ENCODE data around the gene MTHFSD.

MTHFSD gene

DNA sequence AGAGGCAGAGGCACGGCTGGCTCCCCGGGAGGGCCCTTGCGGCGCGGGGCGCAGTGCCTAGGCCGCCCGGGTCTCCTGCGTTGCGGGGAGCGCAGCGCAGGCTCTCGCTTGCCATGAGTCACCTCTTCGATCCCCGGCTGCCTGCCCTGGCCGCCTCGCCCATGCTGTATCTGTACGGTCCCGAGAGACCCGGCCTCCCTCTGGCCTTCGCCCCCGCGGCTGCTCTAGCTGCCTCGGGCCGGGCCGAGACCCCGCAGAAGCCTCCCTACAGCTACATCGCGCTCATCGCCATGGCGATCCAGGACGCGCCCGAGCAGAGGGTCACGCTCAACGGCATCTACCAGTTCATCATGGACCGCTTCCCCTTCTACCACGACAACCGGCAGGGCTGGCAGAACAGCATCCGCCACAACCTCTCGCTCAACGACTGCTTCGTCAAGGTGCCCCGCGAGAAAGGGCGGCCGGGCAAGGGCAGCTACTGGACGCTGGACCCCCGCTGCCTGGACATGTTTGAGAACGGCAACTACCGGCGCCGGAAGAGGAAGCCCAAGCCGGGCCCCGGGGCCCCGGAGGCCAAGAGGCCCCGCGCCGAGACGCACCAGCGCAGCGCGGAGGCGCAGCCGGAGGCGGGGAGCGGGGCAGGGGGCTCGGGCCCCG is 23.7 kb upstream of the MTHFSD start:
- TF ChIP-seq ZBTB7A (IDR thresholded peaks at IDR 0.05; ENCODE audit: low read depth): no peak
- TF ChIP-seq FOXM1 (IDR thresholded peaks at IDR 0.05; ENCODE audit: borderline replicate concordance, low read depth): no peak

GRCh38 chr16:86578061-86578599 is 23.1 kb upstream of the MTHFSD start, which contains the start of gene FOXL1:
Gene FOXL1 (plus strand): TSS chr16:86578549. CDS start chr16:86578724, 175 bp downstream.
- TF ChIP-seq YY1 (IDR thresholded peaks at IDR 0.05; ENCODE audit: low read depth) (no peak), TAF1 (IDR thresholded peaks at IDR 0.05; ENCODE audit: low read depth) (no peak), CREB1 (IDR thresholded peaks at IDR 0.05; ENCODE audit: low read depth) (no peak), TCF12 (IDR thresholded peaks at IDR 0.05; ENCODE audit: low read depth) (no peak), TEAD4 (IDR thresholded peaks at IDR 0.05) (no peak), EGR1 (IDR thresholded peaks at IDR 0.05) (no peak), EP300 (IDR thresholded peaks at IDR 0.05; ENCODE audit: borderline replicate concordance) (no peak), FOXM1 (IDR thresholded peaks at IDR 0.05; ENCODE audit: borderline replicate concordance, low read depth) (no peak), CEBPB (IDR thresholded peaks at IDR 0.05) (no peak), NFIC (IDR thresholded peaks at IDR 0.05) (no peak), REST (IDR thresholded peaks at IDR 0.05; ENCODE audit: low read depth) (no peak), RAD21 (IDR thresholded peaks at IDR 0.05; ENCODE audit: low read depth) (no peak), ZBTB7A (IDR thresholded peaks at IDR 0.05; ENCODE audit: low read depth) (no peak)
- TF ChIP-seq, protein P1, sequence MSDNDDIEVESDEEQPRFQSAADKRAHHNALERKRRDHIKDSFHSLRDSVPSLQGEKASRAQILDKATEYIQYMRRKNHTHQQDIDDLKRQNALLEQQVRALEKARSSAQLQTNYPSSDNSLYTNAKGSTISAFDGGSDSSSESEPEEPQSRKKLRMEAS (IDR thresholded peaks at IDR 0.05): no peak

- TF ChIP-seq FOXM1 (IDR thresholded peaks at IDR 0.05; ENCODE audit: borderline replicate concordance, low read depth): no peak
- TF ChIP-seq TCF12 (IDR thresholded peaks at IDR 0.05; ENCODE audit: low read depth): no peak
- no peak for TF ChIP-seq TEAD4 (IDR thresholded peaks at IDR 0.05)
- TF ChIP-seq, protein P1 (IDR thresholded peaks at IDR 0.05): no peak
- TF ChIP-seq REST (IDR thresholded peaks at IDR 0.05; ENCODE audit: low read depth): no peak
Observed at GRCh38 chr16:86577314-86577971, 22.4 kb upstream of the MTHFSD start.

DNA sequence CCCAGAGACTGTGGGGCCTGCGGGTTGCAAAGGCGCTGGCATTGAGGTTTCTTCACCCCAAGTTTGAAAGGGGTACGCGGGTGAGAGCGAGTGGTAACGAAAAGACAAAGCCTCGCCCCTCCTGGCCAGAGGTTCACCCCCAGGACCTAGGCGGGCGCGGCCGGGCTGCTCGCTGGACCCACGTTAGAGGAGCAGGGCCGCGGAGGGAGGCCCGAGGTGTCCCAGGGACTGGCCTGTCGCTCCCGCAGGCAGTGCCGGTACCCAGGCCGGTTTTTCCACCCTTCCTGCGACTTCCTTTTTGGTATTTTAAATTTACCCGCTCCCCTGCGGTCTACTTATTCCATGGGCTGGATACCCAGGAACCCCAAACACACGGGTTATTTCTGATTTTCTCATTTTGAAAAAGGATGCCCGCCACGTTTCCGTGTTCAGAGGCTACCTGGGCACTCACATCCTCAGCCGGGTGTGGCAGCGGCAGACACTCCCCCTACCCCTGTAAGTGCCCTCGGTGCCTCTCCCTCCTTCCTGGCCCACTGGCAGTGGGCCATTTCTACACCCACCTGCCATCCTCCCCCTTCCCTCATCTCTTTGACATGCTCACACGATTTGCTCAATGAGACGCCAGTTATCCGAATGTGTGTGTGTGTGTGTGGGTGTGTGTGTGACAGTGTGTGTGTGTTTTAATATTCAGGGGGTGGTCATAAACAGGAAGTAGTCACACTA is 21.7 kb upstream of the MTHFSD start:
- TF ChIP-seq FOXM1 (IDR thresholded peaks at IDR 0.05; ENCODE audit: borderline replicate concordance, low read depth): no peak
- TF ChIP-seq REST (IDR thresholded peaks at IDR 0.05; ENCODE audit: low read depth): no peak
- TF ChIP-seq YY1 (IDR thresholded peaks at IDR 0.05; ENCODE audit: low read depth): no peak
- TF ChIP-seq ZBTB7A (IDR thresholded peaks at IDR 0.05; ENCODE audit: low read depth): no peak
- no peak for TF ChIP-seq RAD21 (IDR thresholded peaks at IDR 0.05; ENCODE audit: low read depth)
- no peak for TF ChIP-seq EGR1 (IDR thresholded peaks at IDR 0.05)
- TF ChIP-seq EP300 (IDR thresholded peaks at IDR 0.05; ENCODE audit: borderline replicate concordance): no peak
- TF ChIP-seq, protein P1 (IDR thresholded peaks at IDR 0.05): no peak
- no peak for TF ChIP-seq CREB1 (IDR thresholded peaks at IDR 0.05; ENCODE audit: low read depth)
- no peak for TF ChIP-seq USF1 (IDR thresholded peaks at IDR 0.05)
- TF ChIP-seq NFIC (IDR thresholded peaks at IDR 0.05): no peak

Data from Ishikawa (cell line).